GM18505 (cell line): ENCODE results near the gene FGF14.
"Not testable (repeated sequence)": the region's sequence is repeated elsewhere in the genome, so short reads cannot be mapped to it uniquely, and the experiment has no call there.

Source experiments
- ATAC-seq: cut with Tn5 transposase; IDR thresholded peaks from one replicate; pipeline ENCODE4 v1.9.1; 2021; ENCODE audit not compliant: unreplicated experiment
- POLR2A ChIP-seq: IDR thresholded peaks from 4 replicates; pipeline ENCODE4 v1.6.1; 2011; ENCODE audit warnings: borderline replicate concordance; ENCODE audit not compliant: insufficient read depth, insufficient read length; ENCODE audit errors: extremely low read depth

FGF14 gene

GRCh38 chr13:102172406-102172805 lies 229.4 kb downstream of the FGF14 start:
- TF ChIP-seq POLR2A = no peak
- no peak for ATAC-seq

DNA sequence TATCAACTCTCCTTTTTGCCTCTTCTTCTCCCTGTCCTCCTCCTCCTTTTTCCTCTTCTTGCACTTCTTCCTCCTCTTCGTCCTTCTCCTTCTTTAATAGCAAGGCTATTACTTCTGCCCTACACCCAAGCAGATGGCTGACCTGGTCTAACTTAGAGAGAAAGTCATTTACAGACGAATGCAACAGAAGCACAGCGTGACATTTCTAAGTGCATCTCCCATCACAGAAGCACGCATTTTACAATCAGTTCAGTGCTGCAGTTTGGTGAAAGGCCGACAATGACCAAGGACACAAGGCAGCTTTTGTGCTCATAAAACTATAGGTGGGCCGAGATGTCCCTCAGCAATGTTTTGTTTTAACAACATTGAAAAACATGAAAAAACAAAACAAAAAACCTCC lies 231.5 kb downstream of the FGF14 start:
- TF ChIP-seq POLR2A = no peak
- no peak for ATAC-seq

- no peak for ATAC-seq
- no peak for TF ChIP-seq POLR2A
These were observed 232.3 kb downstream of the FGF14 start for GRCh38 chr13:102169471-102170015.

DNA sequence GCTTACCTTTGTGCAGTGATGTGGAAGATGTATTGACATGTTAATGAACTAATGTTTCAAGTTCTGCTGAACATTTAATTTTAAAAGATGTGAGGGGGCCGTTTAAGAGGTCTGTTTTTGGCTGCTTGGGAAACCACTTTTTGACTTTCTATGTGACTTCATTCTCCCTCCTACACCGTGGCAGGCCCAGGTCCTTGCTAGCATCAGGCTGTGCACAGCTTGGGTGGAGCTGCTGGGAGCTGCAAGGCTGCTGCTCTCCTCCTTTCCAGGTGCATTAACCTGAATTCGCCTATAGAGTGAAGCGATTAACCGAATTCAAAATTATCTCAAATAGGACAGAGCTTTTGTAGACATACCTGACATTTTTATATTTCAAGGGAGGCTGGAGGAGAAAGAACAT lies 249.1 kb downstream of the FGF14 start:
- ATAC-seq = no peak
- TF ChIP-seq POLR2A = no peak

GRCh38 chr13:102147353-102147752 lies 254.5 kb downstream of the FGF14 start:
- no peak for ATAC-seq
- TF ChIP-seq POLR2A = no peak

GRCh38 chr13:102145750-102146149 lies 256.1 kb downstream of the FGF14 start:
- no peak for ATAC-seq
- no peak for TF ChIP-seq POLR2A

DNA sequence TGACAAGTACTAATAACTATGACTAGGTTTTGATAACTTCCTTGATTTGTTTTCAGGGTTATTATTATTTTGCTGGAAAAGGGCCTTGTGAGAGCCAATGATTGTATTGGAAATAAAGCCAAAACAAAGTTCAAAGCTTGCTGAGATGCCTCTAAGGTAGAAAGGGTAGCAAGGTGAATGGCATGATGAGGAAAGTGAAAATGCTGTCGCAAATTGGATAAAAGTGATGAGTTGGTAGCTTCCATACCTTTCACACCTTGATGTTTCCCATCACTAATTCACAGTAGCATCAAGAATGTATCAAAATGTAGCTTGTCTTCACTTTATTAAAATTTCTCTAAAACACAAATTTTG lies 259.4 kb downstream of the FGF14 start:
- no peak for TF ChIP-seq POLR2A
- no peak for ATAC-seq

GRCh38 chr13:102141625-102142472 lies 260.0 kb downstream of the FGF14 start:
- no peak for TF ChIP-seq POLR2A
- ATAC-seq = no peak

- TF ChIP-seq POLR2A = no peak
- no peak for ATAC-seq
These were observed 262.2 kb downstream of the FGF14 start for GRCh38 chr13:102139626-102140025.

DNA sequence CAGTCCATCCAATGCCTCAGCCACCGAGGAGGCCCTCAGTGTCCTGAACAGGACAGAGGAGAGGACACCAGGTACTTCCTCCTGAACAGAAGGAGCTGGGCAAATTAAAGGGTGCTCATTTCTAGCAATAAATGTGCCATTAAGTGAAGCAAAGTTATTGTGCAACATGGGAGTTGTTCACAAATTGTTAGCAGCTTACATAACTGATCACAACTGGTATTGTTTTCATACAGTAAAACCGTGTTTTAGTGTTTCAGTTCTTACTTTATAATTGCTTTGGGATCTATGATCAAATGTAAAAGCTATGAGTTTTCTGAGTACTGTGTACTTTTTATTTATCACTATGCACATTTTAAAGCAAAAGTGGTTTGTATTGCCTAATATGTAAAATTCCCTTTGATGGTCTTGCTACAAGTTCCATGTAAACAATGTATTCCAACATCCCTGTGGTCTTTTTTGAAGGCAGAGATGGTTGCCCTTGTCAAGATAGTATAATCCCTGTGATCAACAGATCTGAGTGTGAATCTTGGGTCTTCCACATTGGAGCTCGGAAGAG lies 263.1 kb downstream of the FGF14 start:
- no peak for ATAC-seq
- TF ChIP-seq POLR2A = no peak

DNA sequence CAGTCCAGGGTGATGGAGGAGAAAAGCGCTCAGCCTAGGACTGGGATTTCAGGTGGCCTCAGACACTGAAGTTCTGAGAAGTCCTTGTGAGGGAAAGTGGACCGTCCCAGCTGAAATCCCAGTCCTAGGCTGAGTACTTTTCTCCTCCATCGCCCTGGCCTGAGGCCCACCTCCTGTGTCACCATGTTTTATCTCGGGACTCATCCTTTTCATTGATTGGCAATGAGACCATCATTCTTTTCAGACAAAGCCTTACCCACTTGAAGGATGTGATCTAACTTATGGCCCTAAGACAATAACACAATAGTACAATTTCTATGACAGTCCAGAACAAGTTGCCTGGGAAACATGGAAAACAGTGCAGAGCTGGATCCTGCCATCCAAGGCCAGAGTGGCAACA lies 263.9 kb downstream of the FGF14 start:
- not testable (repeated sequence) for ATAC-seq

- ATAC-seq = no peak
- no peak for TF ChIP-seq POLR2A
These were observed 265.0 kb downstream of the FGF14 start for GRCh38 chr13:102136735-102137296.

GRCh38 chr13:102132777-102133295 lies 269.0 kb downstream of the FGF14 start:
- TF ChIP-seq POLR2A = no peak
- ATAC-seq = no peak

- no peak for TF ChIP-seq POLR2A
These were observed 270.6 kb downstream of the FGF14 start for GRCh38 chr13:102131246-102131645.

More at GRCh38 chr13:102131246-102131645, 270.6 kb downstream of the FGF14 start:
- ATAC-seq = no peak
